Vagina (tissue), 2 donors: Measurements from ENCODE around the gene CLIP4.

ENCODE experiments used
- POLR2A ChIP-seq, 2 donors: fragments of 450-650 bp; IDR thresholded peaks; one replicate each; pipeline ENCODE4 v1.6.1; 2017; ENCODE audit warnings: antibody characterized with exemption in 2 of 2, mild to moderate bottlenecking in 2 of 2, moderate library complexity in 2 of 2
- POLR2AphosphoS5 ChIP-seq, 2 donors: sonication (generic); formaldehyde crosslinking; IDR thresholded peaks; one replicate each; pipeline ENCODE4 v1.9.0; 2017; ENCODE audit warnings: antibody characterized with exemption in 2 of 2, mild to moderate bottlenecking in 2 of 2, low read depth in 1 of 2; ENCODE audit not compliant: insufficient read depth in 1 of 2
- TF ChIP-seq, protein P1 (sequence below), 3 experiments: fragments of 450-650 bp in 2 of 3; fragments of 200-600 bp in 1 of 3; sonication (generic) in 1 of 3; IDR thresholded peaks; one replicate each; pipeline ENCODE4 v1.5.1; 2017 to 2019; ENCODE audit warnings: antibody characterized with exemption in 3 of 3, mild to moderate bottlenecking in 2 of 3, moderate library complexity in 2 of 3

DNA sequence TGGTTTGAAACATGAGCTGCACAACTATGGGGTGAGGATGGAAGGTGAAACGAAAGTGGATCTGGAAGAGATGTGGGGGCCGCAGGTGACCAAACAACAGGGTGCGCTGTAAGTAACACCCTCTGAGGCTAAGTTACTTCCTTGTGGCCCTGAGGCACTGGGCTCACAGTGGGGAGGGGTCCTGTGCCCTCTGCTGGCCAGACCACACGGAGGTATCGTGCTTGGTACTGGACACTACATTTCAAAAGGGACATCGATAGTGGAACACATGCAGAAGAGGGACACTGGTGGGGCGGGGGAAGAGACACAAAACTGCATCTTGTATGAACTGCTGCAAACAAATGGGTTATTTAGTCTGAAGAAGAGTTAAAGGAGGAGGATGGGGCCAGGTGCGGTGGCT is 110.6 kb downstream of the CLIP4 start:
- TF ChIP-seq, protein P1, sequence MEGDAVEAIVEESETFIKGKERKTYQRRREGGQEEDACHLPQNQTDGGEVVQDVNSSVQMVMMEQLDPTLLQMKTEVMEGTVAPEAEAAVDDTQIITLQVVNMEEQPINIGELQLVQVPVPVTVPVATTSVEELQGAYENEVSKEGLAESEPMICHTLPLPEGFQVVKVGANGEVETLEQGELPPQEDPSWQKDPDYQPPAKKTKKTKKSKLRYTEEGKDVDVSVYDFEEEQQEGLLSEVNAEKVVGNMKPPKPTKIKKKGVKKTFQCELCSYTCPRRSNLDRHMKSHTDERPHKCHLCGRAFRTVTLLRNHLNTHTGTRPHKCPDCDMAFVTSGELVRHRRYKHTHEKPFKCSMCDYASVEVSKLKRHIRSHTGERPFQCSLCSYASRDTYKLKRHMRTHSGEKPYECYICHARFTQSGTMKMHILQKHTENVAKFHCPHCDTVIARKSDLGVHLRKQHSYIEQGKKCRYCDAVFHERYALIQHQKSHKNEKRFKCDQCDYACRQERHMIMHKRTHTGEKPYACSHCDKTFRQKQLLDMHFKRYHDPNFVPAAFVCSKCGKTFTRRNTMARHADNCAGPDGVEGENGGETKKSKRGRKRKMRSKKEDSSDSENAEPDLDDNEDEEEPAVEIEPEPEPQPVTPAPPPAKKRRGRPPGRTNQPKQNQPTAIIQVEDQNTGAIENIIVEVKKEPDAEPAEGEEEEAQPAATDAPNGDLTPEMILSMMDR (IDR thresholded peaks at IDR 0.05), result no peak
- no peak for TF ChIP-seq POLR2A (IDR thresholded peaks at IDR 0.05)
- TF ChIP-seq POLR2AphosphoS5 (IDR thresholded peaks at IDR 0.05; ENCODE audit: insufficient read depth in 1 of 2, low read depth in 1 of 2), result no peak
